Neural cell (in vitro differentiated cells): ENCODE results near the gene TLE3. TPM values are rescaled to one million over a fixed set of nuclear protein-coding genes. Genes with fewer than 3 reads are reported as not detected.

Experiments used
- H2AFZ ChIP-seq: fragments of 200-600, 300-800 bp; sonication (generic), shearing (Covaris generic); 2 replicates; pipeline ENCODE4 v1.6.0; 2014; ENCODE audit warnings: low read depth, mild to moderate bottlenecking, antibody characterized with exemption, low read length, moderate library complexity
- H3F3A ChIP-seq: fragments of 200-600 bp; shearing (Covaris generic); 2 replicates; pipeline ENCODE4 v1.6.1; 2016; ENCODE audit warnings: mild to moderate bottlenecking, moderate library complexity, mixed read lengths, antibody characterized with exemption, low read length; ENCODE audit not compliant: insufficient read depth, poor library complexity, severe bottlenecking
- H3K27ac ChIP-seq: fragments of 200-600, 300-800 bp; sonication (generic), shearing (Covaris generic); 2 replicates; pipeline ENCODE4 v1.5.1; 2014; ENCODE audit warnings: mild to moderate bottlenecking, low read length, moderate library complexity
- H3K27me3 ChIP-seq: fragments of 300-800, 200-600 bp; sonication (generic), shearing (Covaris generic); 2 replicates; pipeline ENCODE4 v1.6.0; 2014; ENCODE audit warnings: mild to moderate bottlenecking, low read depth, low read length, moderate library complexity; ENCODE audit not compliant: insufficient read depth
- H3K36me3 ChIP-seq: fragments of 300-800, 200-600 bp; sonication (generic), shearing (Covaris generic); 2 replicates; pipeline ENCODE4 v1.5.1; 2014; ENCODE audit warnings: mild to moderate bottlenecking, antibody characterized with exemption, low read length, moderate library complexity; ENCODE audit not compliant: insufficient read depth
- H3K4me2 ChIP-seq: fragments of 300-800, 200-600 bp; sonication (generic), shearing (Covaris generic); 2 replicates; pipeline ENCODE4 v1.6.0; 2014; ENCODE audit warnings: mild to moderate bottlenecking, low read length
- H3K4me3 ChIP-seq: fragments of 300-800, 200-600 bp; sonication (generic), shearing (Covaris generic); 2 replicates; pipeline ENCODE4 v1.5.1; 2014; ENCODE audit warnings: mild to moderate bottlenecking, low read length, moderate library complexity
- H3K79me2 ChIP-seq: fragments of 200-600 bp; shearing (Covaris generic); replicated peaks from 2 replicates; pipeline ENCODE4 v1.6.0; 2014; ENCODE audit warnings: mild to moderate bottlenecking, low read length, moderate library complexity; ENCODE audit not compliant: insufficient read depth
- H3K9ac ChIP-seq: fragments of 300-800, 200-600 bp; sonication (generic), shearing (Covaris generic); 2 replicates; pipeline ENCODE4 v1.6.1; 2016; ENCODE audit warnings: mild to moderate bottlenecking, low read length, mixed read lengths
- H3K9me2 ChIP-seq: fragments of 200-600 bp; shearing (Covaris generic); 2 replicates; pipeline ENCODE4 v1.6.1; 2016; ENCODE audit warnings: mild to moderate bottlenecking, low read length, mixed read lengths; ENCODE audit not compliant: insufficient read depth
- H3K9me3 ChIP-seq: fragments of 200-600, 300-800 bp; sonication (generic), shearing (Covaris generic); 2 replicates; pipeline ENCODE4 v1.6.1; 2016; ENCODE audit warnings: mild to moderate bottlenecking, mixed run types, low read length, moderate library complexity, mixed read lengths
- H4K20me1 ChIP-seq: fragments of 200-600 bp; shearing (Covaris generic); 2 replicates; pipeline ENCODE4 v1.6.1; 2016; ENCODE audit warnings: mild to moderate bottlenecking, mixed run types; ENCODE audit not compliant: insufficient read depth
- EP300 ChIP-seq: fragments of 450-650 bp; conservative IDR thresholded peaks from 2 replicates; pipeline ENCODE4 v1.6.1; 2014; ENCODE audit warnings: antibody characterized with exemption, mild to moderate bottlenecking, moderate library complexity; ENCODE audit not compliant: poor library complexity, severe bottlenecking
- EZH2 ChIP-seq: fragments of 200-600, 300-800 bp; shearing (Covaris generic), sonication (generic); IDR thresholded peaks from 2 replicates; pipeline ENCODE4 v1.6.1; 2014; ENCODE audit warnings: antibody characterized with exemption, low read length, borderline replicate concordance, mild to moderate bottlenecking; ENCODE audit not compliant: insufficient read depth, poor library complexity, severe bottlenecking
- MXI1 ChIP-seq: fragments of 450-650 bp; conservative IDR thresholded peaks from 2 replicates; pipeline ENCODE4 v1.6.1; 2014; ENCODE audit warnings: antibody characterized with exemption, mild to moderate bottlenecking; ENCODE audit not compliant: poor library complexity, severe bottlenecking
- POLR2AphosphoS5 ChIP-seq: IDR thresholded peaks from 2 replicates; pipeline ENCODE4 v1.6.1; 2012
- RAD21 ChIP-seq: fragments of 450-650 bp; conservative IDR thresholded peaks from 2 replicates; pipeline ENCODE4 v1.6.1; 2014; ENCODE audit warnings: antibody characterized with exemption, mild to moderate bottlenecking, moderate library complexity
- SMC3 ChIP-seq: fragments of 450-650 bp; conservative IDR thresholded peaks from 2 replicates; pipeline ENCODE4 v1.6.1; 2014; ENCODE audit warnings: antibody characterized with exemption, mild to moderate bottlenecking, moderate library complexity; ENCODE audit not compliant: poor library complexity
- TAF1 ChIP-seq: IDR thresholded peaks from 2 replicates; pipeline ENCODE4 v1.6.1; 2012; ENCODE audit warnings: low read depth
- polyA plus RNA-seq: library from polyadenylated mRNA; depleted of rRNA; stranded (reverse); fragments of >200 nt; gene quantifications from 2 replicates; pipeline ENCODE4 v1.2.3, GENCODE V29; 2014
- TF ChIP-seq, protein P1 (sequence below): IDR thresholded peaks from 2 replicates; pipeline ENCODE4 v1.6.1; 2012; ENCODE audit warnings: borderline replicate concordance
- TF ChIP-seq, protein P2 (sequence below): fragments of 450-650 bp; IDR thresholded peaks from 2 replicates; pipeline ENCODE4 v1.5.1; 2014; ENCODE audit warnings: antibody characterized with exemption, mild to moderate bottlenecking, moderate library complexity; ENCODE audit not compliant: poor library complexity, severe bottlenecking

Gene TLE3
- polyA plus RNA-seq, 1 donor from 2014 or later: 27.6 TPM

DNA sequence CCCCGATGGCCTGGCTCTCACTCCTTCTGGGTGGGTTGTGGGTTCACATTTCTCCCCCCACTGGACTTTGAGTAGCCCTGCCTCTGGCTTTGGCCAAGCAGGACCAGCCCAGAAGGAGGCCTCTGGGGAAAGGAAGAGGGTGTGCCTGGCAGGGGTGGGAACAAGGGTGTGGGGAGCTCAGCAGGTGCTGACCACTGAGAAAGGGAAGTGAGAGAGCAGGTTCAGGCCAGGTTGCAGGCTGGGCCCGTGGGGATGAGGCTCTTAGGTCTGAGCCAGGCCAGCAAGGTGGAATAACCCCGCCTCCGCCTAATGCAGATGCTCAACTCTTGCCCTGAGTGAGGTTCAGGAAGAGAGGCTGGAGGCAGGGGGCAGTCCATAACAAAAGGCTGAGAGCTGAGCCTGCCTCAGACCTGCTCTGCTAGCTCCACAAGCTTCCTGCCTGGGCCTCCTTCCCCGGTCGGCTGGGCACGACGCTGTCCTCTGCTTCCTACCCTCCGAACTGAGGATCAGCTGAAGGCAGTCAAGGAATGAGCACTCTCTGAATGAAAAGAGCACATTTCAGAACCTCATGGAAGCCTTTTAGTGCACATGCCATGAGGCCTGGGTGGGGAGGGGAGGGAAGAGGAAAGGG, 82.7 kb downstream of the TLE3 start:
- H3K4me2 ChIP-seq: no peak overlapping the region
- no peak overlapping the region for H2AFZ ChIP-seq
- no peaks in the 10 kb centered on the region for H3F3A ChIP-seq
- H3K27me3 ChIP-seq: no peaks in the 10 kb centered on the region
- no peaks in the 10 kb centered on the region for H3K9me3 ChIP-seq
- TF ChIP-seq EP300 (no peak), SMC3 (no peak), MXI1 (no peak), EZH2 (no peak), RAD21 (no peak)
- TF ChIP-seq, protein P1, sequence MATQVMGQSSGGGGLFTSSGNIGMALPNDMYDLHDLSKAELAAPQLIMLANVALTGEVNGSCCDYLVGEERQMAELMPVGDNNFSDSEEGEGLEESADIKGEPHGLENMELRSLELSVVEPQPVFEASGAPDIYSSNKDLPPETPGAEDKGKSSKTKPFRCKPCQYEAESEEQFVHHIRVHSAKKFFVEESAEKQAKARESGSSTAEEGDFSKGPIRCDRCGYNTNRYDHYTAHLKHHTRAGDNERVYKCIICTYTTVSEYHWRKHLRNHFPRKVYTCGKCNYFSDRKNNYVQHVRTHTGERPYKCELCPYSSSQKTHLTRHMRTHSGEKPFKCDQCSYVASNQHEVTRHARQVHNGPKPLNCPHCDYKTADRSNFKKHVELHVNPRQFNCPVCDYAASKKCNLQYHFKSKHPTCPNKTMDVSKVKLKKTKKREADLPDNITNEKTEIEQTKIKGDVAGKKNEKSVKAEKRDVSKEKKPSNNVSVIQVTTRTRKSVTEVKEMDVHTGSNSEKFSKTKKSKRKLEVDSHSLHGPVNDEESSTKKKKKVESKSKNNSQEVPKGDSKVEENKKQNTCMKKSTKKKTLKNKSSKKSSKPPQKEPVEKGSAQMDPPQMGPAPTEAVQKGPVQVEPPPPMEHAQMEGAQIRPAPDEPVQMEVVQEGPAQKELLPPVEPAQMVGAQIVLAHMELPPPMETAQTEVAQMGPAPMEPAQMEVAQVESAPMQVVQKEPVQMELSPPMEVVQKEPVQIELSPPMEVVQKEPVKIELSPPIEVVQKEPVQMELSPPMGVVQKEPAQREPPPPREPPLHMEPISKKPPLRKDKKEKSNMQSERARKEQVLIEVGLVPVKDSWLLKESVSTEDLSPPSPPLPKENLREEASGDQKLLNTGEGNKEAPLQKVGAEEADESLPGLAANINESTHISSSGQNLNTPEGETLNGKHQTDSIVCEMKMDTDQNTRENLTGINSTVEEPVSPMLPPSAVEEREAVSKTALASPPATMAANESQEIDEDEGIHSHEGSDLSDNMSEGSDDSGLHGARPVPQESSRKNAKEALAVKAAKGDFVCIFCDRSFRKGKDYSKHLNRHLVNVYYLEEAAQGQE: no peak
- no peak overlapping the region for H3K4me3 ChIP-seq
- no peak overlapping the region for H3K9ac ChIP-seq
- no peaks in the 10 kb centered on the region for H3K36me3 ChIP-seq
- H3K27ac ChIP-seq: no peak overlapping the region
- no peaks in the 10 kb centered on the region for H4K20me1 ChIP-seq
- no peaks in the 10 kb centered on the region for H3K9me2 ChIP-seq
- H3K79me2 ChIP-seq: no peaks in the 10 kb centered on the region

DNA sequence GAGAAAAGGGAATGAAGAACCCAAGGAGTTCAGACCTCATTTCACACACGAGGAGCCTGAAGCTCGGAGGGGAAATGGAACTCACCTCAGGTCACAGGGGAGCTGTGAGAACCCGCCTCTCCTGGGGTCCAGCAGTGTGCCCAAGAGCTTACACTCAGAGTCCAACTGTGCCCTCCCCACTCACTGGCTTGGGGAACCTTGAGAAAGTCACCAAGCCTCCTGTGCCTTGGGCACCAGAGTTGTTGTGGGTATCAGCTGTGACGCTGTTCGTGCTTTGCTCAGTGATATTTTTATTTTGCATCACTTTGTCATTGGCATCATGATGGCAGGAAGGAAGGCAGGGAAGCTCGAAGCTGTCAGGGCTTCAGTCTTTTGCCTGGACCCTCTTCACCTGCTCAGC, 83.4 kb downstream of the TLE3 start:
- H3K27me3 ChIP-seq: no peaks in the 10 kb centered on the region
- no peak overlapping the region for H3K9ac ChIP-seq
- no peaks in the 10 kb centered on the region for H3K36me3 ChIP-seq
- no peak overlapping the region for H3K27ac ChIP-seq
- no peaks in the 10 kb centered on the region for H3K79me2 ChIP-seq
- H3F3A ChIP-seq: no peaks in the 10 kb centered on the region
- no peak overlapping the region for H3K4me3 ChIP-seq
- no peak overlapping the region for H2AFZ ChIP-seq
- TF ChIP-seq SMC3 (no peak), TAF1 (no peak), EP300 (no peak), POLR2AphosphoS5 (no peak), RAD21 (no peak), MXI1 (no peak), EZH2 (no peak)
- TF ChIP-seq, protein P1: no peak
- TF ChIP-seq, protein P2, sequence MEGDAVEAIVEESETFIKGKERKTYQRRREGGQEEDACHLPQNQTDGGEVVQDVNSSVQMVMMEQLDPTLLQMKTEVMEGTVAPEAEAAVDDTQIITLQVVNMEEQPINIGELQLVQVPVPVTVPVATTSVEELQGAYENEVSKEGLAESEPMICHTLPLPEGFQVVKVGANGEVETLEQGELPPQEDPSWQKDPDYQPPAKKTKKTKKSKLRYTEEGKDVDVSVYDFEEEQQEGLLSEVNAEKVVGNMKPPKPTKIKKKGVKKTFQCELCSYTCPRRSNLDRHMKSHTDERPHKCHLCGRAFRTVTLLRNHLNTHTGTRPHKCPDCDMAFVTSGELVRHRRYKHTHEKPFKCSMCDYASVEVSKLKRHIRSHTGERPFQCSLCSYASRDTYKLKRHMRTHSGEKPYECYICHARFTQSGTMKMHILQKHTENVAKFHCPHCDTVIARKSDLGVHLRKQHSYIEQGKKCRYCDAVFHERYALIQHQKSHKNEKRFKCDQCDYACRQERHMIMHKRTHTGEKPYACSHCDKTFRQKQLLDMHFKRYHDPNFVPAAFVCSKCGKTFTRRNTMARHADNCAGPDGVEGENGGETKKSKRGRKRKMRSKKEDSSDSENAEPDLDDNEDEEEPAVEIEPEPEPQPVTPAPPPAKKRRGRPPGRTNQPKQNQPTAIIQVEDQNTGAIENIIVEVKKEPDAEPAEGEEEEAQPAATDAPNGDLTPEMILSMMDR: no peak
- no peaks in the 10 kb centered on the region for H4K20me1 ChIP-seq
- no peak overlapping the region for H3K4me2 ChIP-seq
- no peaks in the 10 kb centered on the region for H3K9me2 ChIP-seq
- no peaks in the 10 kb centered on the region for H3K9me3 ChIP-seq
